HG03159 (cell line): Measurements from ENCODE around the gene RAPGEF3.

Source experiments
- ATAC-seq: cut with Tn5 transposase; IDR thresholded peaks from one replicate; pipeline ENCODE4 v1.9.1; 2021; ENCODE audit warnings: mild to moderate bottlenecking, moderate library complexity; ENCODE audit not compliant: unreplicated experiment

RAPGEF3 gene

DNA sequence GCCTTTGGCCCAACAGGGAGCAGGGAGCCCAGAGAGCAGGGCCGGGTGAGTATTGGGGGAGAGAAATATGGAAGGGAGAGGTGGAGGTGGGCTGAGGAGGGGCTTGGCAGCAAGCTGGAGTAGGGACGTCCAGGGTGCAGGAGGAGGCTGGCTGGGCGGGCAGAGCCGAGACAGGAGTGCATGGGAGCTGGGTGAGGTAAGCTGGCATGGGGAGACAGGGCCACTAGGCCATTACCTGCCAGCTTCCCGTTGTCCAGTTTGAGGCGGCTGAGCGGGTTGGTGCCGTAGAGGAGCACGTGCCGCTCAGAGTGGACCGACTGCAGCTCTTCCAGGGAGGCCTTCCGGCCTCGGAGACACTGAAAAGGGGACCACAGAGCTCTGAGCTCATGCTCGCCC, 32.7 kb upstream of the RAPGEF3 start:
- no peak for ATAC-seq

DNA sequence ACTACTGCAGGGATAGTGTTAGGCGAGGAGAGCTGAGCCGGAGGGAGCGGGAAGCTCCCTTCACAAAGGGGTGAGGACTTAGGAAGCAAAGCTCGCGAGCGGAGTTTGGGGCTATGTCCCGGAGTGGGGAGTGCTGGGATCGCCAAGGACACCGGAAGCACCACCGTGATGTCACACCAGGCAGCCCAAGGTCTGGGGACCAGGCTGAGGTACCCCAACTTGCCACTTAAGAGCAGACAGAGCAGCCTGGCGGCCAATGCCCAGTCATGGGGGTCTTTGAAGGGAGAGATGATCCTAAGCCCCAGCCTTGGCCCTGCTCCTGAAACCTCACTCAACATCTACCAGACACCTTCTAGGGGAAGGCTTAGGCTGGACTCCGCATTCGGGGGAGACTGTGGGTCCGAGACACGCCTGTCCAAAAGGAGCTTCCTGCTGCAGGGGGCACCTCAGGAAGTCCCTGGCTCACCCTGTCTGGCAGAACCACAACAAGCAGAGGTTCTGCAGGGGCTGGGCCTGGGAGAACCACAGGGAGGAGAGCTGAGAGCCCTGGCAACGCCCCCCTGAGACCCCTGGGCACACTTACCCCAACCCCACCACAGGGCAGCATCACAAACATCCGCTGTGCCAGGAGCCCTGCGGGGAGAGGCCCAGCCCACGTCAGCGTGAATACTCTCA, 32.1 kb upstream of the RAPGEF3 start:
- no peak for ATAC-seq

DNA sequence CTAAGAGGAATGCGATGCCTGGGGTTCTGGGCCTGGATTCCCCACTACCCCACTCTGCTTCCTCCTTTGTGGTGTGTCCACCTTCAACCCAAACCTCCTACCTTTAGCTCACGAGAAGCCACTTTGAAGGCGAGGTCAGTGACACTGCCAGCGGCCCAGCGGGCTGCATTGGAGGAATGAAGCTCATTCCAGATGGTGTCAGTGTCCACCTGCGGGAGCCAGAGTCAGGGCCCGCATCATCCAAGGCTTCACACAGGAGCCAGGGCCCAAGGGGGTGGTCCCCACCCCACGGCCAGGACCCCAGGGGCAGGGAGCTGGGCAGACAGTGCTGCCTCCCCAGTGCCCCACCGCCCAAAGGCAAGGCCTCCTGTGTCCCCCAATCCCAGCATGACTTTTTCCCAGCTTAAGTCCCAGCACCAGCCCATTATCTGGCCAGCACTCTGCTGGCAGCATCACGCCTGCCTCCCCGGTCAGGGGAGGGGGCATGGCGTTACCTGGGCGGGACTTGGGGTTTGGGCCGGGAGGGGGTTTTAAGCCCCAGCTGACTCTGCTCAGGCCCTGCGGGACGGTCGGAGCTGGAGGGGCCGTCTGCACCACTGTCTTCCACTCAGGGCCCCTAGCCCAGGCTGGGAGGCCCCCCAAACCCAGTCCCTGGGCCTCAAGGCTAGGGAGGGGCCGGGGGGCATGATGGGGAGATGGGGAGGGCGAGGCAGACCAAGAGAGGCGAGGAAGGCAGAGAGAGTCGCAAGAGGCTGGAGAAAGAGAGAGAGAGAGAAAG, 31.2 kb upstream of the RAPGEF3 start:
- ATAC-seq: no peak

DNA sequence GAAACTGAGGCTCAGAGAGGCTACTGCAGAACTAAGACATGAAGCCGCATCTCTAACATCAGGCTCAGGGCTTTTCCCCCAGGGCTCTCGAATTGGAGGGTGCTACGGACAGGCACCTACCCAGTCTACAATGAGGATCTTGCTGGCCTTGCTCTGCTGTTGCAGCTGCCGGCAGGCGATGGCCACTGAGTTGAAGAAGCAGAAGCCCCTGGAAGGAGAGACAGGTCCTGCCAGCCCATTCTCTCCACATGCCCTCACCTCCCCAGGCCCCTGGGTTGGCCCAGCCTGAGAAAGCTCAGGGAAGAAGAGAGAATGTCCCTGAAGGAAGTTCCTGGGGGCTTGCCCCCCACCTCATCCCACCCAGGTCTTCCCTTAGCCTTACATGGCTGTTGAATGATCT, 30.5 kb upstream of the RAPGEF3 start:
- no peak for ATAC-seq

DNA sequence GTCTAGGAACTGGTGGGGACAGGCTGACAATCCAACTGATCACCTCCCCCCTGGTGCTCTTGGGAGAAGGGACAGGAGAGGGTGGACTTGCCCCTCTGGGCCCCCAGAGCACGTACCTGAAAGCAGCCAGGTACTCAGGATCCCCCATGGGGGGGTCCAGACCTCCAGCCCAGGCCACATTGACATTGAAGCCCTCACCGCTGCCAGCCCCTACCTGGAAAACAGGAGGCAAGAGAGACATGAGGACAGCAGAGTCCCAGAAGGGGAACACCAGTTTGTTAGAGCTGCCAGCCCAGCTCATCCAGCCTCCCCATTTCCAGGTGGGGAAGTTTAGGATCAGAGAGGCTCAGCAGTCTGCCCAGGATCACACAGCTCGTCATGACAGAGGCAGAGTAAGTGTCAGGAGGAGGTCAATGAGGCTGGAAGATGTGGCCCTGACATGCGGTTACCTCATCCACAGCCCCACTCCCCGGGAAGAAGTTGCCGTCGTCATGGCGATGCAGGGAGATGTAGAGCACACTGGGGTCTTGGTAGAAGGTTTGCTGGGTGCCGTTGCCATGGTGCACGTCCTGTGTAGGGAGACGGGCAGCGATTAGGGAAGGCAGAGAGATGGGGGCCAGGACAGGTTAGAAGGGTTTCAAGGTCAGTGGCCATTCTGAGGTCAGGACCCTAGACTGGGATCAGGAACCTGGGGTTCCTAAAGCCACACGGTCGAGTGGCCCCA, 29.1 kb upstream of the RAPGEF3 start:
- ATAC-seq: no peak

DNA sequence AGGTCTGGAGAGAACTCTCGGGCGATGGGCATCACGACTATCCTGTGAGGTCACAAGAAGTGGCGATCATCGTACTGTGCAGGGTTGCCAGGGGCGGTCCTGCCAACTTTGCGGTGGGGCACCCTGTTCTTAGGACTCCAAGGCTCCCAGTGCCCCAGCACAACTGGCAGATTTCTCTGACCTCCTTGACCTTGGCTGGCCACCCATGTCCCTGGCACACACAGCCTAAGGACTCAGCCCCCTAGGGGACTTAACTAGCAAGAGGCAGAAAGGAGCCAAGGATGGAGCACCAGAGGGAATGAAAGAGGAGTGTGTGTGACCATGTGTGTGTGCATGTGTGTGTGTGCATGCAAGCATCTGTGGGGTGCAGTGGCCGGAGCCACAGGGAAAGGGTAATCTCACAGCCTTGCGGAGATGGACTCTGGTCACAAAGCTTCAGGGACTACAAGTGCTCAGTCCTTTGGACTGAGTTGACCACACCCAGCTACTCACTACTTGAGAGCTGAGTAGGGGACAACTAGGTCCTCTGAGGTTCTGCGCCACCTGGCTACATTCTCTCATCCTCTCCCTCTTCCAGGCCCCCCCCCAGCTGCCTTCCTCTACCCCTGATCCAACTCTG, 28.1 kb upstream of the RAPGEF3 start:
- ATAC-seq: no peak

DNA sequence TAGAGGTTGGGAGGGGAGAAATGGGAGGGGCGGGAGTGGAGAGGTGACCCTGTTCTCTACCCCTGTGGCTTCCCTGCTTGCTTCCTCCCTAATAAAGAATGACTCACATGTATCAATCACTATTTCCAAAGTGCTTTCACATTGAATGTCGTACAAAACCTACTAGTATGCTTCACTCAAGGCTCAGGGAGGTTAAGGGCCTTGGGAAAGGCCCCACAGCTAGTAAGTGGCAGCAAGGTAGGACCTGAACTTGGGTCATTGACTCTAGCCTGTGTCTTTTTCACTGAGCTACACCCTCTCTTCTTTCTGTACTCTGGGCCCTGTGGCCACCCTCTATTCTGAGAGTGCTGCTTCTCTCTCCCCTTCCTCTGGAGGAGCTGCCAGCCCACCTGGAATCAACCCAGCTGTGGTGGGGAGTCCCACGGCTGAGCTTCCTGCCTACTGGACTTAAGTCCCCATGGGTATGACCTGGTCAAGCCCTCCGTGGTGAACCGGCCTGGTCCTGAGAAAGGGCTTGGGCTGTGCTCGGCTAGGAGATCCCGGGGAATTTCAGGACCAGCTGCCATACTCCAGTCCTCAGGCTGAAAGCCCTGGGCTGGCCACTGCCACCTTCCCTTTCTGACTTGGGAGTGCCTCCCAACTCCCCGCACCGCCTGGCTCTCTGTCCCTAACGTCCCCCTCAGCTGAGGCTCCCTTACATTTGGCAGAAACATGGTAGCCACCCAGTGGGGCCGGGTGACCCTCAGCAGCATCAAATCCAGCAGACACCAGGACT, 27.4 kb upstream of the RAPGEF3 start:
- ATAC-seq: no peak

DNA sequence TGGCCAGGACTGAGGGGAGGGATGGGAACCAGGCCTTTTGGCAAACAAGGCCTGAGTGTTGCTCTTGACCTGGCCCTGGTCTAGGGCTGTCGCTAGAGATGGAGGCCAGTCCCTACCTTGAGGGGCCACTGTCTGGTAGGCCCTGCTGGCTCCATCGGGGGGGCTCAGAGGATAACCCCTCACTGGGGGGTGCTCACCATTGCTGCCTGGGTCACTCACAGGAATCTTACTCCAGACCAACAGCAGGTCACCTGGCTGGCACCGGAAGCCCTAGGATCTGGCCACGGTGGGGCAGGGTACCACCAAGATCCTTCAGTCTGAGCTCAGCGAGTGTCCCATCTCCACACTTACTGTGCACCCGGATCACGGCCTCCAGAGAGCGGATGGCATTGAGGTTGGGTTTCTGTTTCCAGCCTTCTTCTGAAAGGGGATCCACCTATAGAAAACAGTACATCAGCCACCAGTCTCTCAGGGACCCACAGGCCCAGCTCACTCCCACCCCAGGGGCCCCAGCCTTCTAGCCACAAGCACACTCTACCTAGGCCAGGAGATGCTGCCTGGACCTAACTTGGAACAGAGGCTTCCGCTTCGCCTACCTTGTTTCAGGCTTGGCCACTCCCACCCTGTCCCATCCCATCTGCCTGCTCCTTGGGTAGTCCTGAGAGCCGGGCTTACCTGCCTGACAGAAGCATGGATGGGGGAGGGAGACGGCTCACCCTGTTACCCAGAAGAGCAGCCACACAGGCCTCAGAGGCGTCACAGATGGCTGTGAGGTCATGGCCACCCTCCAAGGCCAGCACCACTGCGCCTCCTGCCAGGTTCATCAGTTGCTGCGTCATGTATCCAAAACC, 26.6 kb upstream of the RAPGEF3 start:
- ATAC-seq: no peak

DNA sequence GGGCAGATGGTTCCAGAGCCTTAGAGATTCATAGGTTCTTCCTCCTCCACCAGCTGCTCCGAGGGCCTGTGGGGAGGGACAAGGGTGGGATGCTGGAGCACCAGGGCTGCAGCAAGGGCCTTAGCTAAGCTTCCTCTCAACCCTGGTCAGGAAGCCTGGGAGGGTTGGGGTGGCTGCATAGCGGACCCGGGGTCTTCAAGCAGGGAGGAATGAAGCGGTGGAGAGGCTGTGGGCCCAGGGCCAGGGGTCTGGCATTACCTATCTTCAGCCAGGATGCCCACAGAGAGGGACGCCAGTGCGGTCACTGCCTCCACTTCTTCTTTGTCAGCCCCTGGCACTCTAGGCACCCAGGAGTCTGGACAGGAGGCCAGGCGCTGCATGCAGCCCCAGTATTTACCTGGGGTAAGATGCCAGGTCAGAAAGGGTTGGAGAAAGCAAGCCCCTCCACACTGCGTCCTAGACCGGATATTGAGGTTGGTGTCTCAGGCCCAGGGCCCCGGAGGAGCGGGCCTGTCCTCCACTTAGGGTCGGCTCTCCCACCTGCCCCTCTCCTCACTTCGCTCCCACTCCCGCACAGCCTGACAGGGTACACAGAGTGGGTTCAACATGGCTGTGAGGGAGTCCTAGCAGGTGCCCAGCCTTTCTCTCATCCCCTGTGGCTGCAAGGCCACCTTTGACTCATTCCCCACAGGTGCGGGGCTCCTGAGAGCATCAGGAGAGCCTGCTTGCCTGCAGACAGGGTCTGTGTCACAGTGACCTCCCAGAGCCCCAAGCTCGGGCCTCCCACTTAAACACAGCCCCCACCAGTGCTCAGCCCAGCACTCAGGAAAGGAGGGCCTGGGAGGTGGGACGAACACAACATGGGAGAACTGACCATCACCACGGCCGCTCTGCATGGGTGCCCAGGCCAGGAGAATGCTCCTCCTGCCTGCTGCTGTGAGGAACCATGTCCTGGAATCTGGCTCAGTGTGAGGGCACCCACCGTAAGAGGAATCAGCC, 25.4 kb upstream of the RAPGEF3 start:
- ATAC-seq: no peak

DNA sequence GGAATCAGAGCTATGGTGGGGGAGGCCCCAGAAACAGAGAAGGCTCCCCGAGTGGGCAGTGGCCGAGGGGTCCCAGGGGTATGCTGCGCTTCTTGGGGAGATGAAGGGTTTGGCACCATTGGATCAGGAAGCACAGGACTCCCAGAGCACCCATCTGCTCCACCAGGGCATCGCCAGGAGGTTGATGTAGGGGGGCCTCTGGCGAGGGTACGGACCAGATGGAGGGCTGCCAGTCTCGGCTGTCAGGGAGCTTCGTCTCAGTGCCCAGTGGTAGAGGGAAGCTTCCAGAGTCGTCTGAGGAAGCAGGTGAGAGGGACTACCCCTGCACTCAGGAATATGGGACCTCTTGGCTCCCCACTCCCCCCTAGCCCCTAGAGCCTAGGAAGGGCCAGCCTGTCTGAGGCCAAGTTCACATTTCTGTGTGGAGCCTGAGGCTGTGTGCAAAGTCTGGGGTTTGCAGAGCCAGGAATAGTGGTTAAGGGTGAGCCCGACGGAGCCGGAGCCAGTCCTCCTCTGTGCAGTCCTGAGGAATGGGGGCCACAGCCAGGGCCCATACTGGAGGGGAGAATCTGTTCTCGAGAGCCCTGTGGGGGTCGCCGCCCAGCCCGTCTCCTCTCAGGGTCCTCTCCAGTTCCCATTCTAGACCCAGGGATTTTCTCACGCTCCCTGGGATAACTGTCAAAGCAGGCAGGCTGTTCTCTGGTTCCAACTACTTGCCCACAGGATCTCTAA, 24.5 kb upstream of the RAPGEF3 start:
- no peak for ATAC-seq

DNA sequence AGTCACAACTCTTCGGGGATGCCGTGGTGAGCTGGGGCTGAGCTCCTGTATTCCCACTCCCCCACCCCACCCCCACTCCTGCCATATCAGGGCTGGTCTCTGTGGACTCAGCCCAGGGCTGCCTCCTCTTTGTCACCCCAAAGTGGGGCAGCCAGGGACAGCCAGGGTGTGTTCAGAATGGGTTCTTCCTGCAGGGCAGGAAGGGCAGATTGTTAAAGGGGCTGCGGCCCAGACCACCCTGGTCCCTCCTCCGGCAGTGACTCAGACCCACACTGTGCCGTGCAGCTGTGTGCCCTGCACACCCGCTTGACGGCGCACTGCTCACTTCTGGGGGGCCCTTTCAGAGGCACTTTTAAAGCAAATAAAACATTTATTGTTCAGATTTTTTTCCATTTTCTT, 23.7 kb upstream of the RAPGEF3 start:
- no peak for ATAC-seq

DNA sequence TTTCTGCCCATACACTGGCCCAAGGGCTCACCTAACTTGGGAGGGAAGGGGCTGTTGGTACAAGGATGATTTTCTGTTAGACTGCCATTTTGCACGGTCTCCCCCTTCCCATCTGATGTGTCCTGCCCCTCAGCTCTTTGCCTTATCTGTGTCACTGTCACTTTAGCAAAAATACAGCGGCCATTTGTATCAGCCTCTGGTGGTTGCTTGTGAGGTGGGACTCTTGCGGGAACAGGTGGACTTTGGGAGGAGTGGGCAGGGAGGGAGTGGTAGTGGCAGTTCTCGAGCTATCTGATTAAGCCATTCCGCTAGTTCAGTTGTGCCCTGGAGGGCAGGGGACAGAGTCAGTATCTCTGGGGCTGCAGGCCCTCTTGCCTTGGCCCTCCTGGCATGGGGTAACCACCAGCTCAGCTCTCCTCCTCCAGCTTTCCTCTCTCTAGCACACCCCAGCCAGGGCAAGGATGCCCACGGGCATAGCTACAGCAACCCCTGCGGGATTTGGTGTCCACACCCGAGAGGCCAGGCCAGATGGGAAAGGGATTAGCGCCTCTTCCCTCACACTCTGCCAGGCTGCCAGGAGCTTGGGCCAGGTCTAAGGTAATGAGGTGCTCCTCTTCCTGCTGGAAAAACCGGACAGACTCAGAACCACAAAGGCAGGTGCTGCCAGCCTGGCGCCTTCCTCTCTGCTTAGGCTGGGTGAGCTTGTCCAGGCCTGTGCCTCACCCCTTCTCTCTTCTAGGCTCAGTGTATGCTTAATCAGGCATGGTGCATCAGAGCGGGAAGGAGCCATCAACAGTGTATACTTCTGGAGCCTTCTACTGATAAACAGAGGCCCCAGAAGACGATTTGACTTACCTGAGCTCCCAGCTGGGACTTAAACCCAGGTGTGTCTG, 23.0 kb upstream of the RAPGEF3 start:
- no peak for ATAC-seq

DNA sequence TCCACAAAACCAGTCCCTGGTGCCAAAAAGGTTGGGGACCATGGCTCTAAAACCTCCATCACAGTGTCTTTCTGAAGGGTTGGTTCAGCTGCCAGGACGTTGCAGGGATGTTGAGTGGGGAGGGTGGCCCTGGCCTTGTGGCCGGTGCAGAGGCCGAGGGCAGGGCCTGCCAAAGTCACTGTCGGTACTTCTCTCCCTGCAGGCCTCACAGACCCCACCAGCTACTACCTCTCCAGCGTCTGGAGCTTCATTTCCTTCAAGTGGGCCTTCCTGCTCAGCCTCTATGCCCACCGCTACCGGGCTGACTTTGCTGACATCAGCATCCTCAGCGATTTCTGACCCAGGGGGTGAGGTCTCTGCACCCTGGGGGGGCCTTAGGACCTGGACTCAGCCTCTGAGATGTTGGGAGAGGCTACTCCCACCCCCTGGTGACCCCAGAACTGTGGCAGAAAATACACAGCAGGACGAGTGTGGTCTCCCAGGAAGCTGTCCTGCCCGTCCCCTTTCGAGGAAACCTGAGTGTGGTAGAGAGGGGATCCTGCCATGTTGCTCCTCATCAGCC, 21.3 kb upstream of the RAPGEF3 start:
- no peak for ATAC-seq

DNA sequence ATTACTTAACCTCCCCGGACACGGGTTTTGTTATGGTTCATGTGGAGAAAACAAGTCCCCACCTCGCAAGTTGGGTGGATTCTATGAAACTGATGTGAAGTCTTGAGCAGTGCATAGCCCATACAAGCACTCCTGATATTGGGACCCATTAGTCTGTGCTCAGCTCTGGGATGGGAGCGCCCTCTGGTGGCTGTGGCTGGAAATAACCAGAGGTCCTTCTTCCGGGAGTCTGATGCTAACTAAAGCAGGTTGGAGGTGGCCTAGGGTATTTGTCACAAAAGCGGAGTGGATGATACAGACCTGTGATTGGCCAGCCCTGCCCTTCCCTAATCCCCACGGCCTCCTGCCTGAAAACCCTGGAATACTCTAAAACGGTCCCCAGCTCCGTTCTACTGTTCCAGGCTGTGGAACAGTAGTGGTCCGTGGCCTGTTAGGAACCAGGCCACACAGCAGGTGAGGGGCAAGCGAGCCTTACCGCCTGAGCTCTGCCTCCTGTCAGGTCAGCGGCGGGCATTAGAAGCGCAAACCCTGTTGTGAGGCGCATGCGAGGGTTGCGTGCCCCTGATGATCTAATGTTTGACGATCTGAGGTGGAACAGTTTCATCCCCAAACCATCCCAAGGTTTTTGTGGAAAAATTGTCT, 20.7 kb upstream of the RAPGEF3 start:
- peak; percentile 82 for ATAC-seq

DNA sequence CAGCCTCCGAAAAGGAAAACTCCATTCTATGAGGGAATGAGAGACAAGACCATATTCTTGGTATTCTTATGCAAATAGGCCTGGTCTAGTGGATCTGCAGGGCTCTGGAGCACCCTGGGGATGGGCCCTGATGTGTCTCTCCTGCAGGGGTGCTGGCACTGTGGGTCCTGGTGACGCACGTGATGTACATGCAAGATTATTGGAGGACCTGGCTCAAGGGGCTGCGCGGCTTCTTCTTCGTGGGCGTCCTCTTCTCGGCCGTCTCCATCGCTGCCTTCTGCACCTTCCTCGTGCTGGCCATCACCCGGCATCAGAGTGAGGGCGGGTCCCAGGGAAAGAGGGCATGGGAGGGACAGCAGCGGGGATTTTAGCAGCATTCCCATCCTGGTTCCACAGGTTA, 20.2 kb upstream of the RAPGEF3 start:
- ATAC-seq: no peak
